HG03354 (cell line): ENCODE results near the gene FITM2.

ENCODE experiments used
- ATAC-seq: cut with Tn5 transposase; IDR thresholded peaks from one replicate; pipeline ENCODE4 v1.9.1; 2021; ENCODE audit warnings: mild to moderate bottlenecking; ENCODE audit not compliant: unreplicated experiment, poor library complexity, severe bottlenecking

The FITM2 gene

DNA sequence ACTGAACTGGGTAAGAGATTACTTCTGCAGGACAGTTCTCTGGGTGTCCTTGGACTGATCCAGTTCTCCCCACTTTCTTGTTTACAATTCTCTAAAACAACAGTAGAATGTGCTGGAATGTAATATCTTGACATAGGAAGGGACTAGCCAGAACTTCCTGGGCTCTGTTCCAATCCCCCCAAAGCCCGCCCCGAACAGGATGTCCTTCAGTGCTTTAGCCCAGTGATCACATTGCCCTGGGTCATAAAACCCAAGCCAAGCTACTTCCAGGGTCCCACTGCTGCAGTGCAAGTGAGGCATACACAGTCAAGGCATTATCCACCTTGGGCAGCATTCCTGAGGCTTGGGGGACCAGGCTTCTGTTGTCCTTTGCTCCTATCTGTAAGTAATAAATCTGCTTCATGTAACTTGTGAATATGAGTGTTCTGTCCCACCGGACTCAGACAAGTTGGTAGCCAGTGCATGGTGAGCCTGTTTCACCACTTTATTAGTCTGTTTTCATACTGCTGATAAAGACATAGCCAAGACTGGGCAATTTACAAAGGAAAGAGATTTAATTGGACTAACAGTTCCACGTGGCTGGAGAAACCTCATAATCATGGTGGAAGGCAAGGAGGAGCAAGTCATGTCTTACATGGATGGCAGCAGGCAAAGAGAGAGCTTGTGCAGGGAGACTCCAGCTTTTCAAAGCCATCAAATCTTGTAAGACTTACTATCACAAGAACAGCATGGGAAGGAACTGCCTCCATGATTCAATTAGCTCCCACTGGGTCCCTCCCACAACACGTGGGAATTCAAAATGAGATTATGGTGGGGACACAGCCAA is 23.5 kb downstream of the FITM2 start:
- no peak for ATAC-seq

DNA sequence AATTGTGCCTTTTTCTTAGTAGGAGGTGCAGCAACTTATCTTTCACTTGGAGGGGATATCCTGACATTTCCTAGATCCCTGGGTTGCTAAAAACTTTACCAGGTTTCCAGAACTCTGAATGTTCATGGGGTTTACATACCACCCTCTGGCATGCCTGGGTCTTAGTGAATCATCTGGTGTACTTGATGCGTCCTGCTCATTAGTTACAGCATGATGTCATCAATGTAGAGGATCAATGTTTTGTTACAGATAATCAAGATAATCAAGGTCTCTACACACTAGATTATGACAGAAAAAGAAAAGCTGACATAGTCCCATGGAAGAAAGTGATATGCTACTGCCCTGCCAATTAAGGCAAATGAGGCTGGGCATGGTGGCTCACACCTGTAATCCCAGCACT is 27.0 kb downstream of the FITM2 start:
- no peak for ATAC-seq

DNA sequence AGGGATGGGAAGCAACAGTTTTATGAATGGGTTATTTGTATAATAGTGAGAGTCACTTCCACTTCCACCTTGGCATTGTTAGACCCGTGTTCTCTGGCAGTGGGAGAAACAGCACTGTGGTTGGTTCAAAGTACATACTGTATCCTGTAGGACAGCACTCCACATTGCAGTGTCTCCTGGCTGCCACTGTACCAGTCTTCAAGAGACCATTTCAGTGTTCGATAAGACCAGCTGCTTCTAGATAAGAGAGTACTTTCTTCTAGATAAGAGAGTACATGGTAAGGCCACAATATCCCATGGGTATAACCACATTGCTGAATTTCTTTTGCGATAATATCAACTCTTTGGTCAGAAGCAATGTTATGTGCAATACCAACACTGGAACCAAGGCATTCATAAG is 28.8 kb downstream of the FITM2 start:
- no peak for ATAC-seq

DNA sequence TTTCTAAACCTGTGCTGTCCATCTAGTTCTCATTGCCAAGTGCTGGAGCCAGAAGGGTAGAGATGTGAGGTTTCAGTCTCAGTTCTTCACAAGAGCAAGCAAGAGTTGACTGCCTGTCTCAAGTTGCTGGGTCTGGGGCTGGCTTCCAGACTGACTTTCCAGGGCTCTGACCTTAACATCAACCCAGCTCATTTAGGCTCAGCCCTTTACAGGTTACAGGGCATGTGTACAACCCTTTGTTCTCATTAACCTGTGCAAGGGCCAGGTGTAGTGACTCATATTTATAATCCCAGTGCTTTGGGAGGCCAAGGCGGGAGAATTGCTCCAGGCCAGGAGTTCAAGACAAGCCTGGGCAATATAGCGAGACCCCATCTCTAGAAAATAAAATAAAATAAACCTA is 30.6 kb downstream of the FITM2 start:
- no peak for ATAC-seq

DNA sequence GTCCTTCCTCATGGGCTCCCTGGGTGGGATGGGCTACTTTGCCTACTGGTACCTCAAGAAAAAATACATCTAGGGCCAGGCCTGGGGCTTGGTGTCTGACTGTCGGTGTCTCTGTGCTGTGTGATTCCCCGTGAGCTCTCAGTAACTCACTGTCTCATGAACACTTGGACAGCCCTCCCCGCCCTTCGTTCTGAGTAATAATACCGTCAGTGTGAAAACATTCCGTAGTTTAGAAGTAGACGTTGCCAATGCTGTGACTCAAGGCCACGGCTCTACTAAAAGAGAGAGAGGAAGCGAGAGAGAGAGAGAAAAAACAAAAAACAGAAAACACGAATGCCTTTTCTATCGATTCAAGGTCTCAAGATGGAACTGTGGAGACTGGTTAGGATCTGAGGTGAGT is 31.8 kb downstream of the FITM2 start:
- ATAC-seq: no peak

DNA sequence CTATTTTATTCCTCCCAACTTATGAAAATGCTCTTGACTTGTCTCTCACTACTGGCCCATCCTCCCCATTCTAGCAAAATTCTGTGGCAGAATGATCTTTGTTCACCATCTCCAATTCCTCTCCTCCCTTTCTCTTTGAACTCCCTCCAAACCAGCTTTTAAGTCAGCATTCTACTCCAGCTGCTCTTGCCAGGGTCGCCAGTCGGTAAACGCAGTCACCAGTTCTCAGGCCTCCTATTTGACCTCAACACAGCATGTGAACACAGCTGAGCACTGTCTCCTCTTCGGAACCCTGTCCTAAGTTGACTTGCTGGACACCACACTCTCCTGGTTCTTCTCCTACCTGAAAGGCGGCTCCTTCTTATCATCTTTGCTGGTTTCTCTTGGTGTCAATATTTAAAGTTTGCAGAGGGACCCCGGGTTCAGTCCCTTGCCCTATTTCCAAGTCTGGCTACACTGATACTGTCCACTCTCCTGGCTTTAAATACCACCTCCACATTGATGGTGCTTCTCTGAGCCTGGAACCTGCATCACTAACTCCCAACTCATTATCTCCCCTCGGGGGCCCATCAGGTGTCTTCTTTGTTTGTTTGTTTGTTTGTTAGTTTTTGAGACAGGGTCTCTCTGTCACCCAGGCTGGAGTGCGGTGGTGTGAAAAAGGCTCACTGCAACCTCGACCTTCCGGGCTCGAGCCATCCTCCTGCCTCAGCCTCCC is 36.5 kb downstream of the FITM2 start:
- ATAC-seq: no peak

DNA sequence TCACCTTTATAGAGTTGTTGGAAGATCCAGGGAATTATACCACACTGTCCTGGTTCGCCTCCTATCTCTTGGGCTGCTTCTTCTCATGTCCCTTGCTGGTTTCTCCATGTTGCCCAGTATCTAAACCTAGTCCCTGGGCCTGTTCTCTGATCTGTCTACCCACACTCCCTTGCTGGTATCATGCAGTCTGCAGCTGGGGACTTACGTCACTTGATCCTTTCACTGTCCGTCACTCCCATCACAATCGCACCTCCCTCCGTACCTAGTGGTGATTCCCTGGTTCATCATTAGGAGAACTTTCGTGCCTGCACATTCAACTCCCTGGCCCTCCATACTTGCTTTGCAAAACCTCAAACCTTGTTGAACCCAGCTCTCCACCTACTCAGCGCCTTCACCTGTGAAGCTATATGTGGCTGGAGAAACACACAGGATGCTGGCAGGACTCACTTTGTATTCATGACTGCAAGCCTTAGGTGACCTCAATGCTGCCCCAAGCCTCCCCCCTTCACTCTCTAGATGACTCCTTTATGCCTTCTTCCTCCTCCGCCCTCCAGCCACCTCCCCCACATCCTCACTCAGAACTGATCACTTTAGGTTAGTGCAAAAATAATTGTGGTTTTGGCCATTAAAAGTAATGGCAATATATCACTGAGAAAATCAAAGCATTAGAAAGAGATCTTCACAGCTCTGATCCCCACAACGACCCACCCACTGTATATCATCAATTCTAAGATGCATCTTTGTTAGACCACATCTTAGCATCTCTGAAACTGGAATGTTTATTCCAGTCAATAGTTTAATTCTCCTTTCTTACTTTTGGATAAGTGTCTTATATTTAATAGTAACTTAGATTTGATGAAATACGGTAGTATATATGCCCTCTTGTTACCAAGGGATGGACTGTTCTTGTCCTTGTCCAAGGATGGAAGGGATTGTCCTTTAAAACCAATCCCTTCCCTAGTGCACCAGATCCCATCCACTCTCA is 37.5 kb downstream of the FITM2 start:
- no peak for ATAC-seq

DNA sequence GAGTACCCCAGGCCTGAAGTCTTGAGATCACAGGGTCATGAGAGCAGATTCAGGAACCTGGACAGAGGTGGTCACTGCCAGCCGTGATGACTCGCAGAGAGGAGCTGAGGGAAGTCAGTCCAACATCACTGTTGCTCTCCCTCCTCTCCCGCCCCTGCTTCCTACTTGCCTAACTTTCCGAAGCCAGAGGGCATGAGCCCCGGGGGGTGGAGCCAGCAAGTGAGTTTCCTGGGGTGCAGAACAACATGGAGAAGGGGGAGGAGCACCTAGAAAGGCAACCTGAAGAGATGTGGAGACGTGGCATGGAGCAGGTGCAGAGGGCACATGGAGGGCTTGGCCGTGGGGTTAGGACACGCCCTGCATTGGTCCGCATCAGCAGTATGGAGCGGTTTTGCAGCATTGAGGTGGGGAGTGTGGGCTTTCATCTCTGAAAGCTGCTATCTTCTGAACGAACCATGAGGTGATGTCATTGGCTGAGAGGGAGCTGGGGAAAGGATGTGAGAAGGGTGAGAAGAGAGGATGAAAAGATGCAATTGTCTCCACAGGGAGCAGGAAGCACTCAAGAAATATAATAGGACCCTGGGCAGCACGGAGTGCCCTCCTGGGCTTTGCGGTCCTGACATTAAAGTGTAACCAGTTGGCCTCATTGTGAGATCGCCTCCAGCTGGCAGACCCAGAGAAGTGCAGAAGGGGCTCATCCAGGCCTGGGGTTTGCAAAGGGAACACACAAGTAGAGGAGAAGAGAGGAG is 38.9 kb downstream of the FITM2 start:
- no peak for ATAC-seq

DNA sequence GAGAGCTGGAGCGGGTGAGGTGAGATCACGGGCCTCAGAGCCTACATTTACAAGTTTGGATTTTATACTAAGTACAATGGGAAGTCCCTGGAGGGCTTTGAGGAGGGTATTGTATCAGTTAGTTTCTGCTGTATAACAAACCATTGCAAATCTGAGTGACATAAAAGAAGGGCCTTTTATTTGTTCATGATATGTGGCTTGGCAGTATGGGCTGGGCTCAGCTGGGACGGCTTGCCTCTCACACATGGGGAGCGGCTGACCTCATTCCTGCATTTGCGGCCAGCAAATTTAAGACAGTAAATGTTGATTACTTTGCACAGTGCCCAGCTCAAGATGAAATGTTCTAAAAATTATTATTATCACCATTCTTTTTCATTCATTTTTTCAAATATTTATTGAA is 42.2 kb downstream of the FITM2 start:
- no peak for ATAC-seq

DNA sequence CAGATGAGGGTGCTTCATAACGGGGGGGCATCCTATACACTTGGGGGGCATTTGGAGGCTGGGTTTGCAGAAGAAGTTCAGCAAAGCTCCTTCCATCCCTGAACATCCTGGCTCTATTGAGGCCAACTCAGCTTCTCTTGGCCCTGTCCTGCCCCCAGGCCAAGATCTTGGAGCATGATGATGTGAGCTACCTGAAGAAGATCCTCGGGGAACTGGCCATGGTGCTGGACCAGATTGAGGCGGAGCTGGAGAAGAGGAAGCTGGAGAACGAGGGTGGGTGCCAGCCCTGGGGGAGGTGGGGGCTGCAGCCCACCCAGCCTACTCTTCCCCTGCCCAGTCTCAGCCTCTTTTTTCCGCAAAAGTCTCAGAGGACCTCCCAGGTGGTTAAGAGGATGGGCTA is 46.7 kb downstream of the FITM2 start:
- ATAC-seq: no peak

DNA sequence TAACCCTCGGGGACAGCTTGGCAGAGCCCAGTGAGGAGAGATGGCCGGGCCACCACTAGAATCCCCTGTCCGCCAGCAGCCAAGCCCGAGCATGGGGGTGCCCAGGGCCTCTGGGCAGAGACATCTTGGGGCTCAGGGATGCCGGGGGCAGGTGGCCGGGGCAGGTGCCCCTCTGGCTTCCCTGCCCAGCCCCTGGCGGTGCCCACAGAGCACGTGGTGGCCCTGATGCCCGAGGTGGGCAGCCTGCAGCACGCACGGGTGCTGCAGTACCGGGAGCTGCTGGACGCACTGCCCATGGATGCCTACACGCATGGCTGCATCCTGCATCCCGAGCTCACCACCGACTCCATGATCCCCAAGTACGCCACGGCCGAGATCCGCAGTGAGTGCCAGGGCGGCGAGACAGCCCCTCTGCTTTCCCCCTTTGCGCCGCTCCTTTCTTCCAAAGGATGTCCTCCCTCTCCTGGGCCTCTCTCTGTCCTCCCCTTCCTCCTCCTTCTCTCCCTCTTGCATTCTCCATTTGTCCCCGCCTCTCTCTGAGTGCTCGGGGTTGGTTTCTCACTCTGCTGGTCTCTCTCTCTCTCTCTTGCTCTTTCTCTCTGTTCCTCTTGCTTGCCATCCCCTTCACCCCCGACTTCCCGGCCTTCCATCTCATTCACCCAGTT is 52.6 kb downstream of the FITM2 start:
- ATAC-seq: no peak

DNA sequence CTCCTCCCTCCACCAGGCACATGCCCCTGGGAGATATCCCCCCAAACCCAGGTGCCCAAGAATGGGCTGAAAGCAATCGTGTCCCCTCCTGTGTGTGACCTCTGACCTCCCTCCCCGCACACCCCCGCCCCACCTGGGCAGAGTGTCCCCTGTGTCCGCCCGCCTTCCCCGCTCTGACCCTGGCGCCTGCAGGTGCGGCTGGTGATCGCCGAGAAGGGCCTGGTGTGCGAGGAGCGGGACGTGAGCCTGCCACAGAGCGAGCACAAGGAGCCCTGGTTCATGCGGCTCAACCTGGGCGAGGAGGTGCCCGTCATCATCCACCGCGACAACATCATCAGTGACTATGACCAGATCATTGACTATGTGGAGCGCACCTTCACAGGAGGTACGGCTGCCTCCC is 54.0 kb downstream of the FITM2 start:
- no peak for ATAC-seq

DNA sequence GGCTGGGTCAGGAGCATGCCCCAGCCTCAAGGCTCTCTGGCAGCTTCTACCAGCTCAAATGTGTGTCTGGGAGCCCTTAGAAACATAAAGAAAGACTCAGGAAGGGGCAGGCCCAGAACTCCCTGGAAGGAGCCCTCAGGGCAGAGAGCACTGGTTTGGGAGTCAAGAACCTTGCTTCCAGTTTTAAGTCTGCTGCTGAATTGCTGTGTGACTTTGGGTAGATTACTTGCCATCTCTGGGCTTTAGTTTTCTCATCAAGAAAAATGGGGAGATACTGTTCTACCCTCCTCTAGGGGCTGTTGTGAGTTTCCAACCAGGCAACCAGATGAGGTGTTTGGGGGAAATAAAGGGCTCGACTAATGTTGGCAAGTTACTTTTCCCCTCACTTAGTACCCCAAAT is 55.1 kb downstream of the FITM2 start:
- ATAC-seq: no peak

DNA sequence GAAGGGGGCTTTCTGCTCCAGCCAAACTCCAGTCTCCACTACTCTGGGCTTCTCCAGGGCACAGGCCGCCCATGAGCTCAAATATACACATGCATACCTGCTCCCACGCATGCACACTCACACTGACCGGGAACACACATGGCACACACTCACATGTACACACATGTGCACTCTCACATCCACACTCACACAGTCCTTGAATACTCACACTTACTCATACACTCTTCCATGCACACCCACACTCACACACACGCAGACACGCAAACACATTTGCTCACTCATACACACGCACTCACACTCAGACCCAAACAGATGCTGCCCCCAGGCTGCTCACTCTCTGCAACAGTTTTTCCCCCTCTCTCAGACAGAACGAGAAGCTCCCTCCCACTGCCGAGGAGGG is 56.9 kb downstream of the FITM2 start:
- no peak for ATAC-seq

DNA sequence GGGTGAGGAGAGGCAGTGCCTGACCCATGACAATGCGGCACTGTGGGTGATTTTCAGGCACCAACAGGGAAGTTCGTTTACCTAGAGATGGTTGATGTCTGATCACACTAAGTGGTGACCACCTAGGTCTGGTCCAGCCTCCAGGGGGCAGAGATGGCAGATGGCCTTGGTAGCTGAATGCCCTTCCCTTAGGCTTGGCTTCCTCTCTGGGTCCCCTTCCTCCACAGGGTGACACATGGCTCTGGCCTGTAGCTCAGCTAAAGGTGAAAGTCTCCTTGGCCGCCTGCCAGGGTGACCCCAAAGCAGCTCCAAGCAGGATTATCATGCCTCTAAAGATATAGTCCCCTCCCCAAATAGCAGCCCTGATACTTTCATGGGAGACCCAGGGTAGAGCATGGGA is 57.5 kb downstream of the FITM2 start:
- no peak for ATAC-seq
